Measurements from ENCODE around the gene PDGFA.

The PDGFA gene

GRCh38 chr7:481219-481930, 38.3 kb downstream of the PDGFA start:
- ChIA-PET POLR2A (no interaction called here), CTCF (interaction anchor here (1.4 kb wide), 1 partner anchor 9 kb away, joined by 3 read pairs; no protein-coding TSS in a partner anchor)
- no peak for DNase-seq (ENCODE audit: extremely low spot score)
- TF ChIP-seq CTCF (IDR thresholded peaks at IDR 0.05; ENCODE audit: control extremely low read depth, extremely low read depth, low read depth, missing control alignments): no peak

GRCh38 chr7:480531-481218, 39.0 kb downstream of the PDGFA start:
- DNase-seq (ENCODE audit: extremely low spot score): no peak
- CTCF ChIA-PET: interaction anchor here (1.4 kb wide), 1 partner anchor 8 kb away, joined by 3 read pairs; no protein-coding TSS in a partner anchor
- no peak for TF ChIP-seq CTCF (IDR thresholded peaks at IDR 0.05; ENCODE audit: control extremely low read depth, extremely low read depth, low read depth, missing control alignments)
- POLR2A ChIA-PET: interaction anchor here (0.6 kb wide), 1 partner anchor 470 kb away, joined by 4 read pairs; no protein-coding TSS in a partner anchor

- CTCF ChIA-PET: interaction anchor here (1.4 kb wide), 1 partner anchor 7 kb away, joined by 3 read pairs; no protein-coding TSS in a partner anchor
- POLR2A ChIA-PET: interaction anchor here (0.6 kb wide), 1 partner anchor 471 kb away, joined by 4 read pairs; no protein-coding TSS in a partner anchor
- no peak for DNase-seq (ENCODE audit: extremely low spot score)
- no peak for TF ChIP-seq CTCF (IDR thresholded peaks at IDR 0.05; ENCODE audit: control extremely low read depth, extremely low read depth, low read depth, missing control alignments)
Observed at GRCh38 chr7:479948-480499, 39.6 kb downstream of the PDGFA start.

- CTCF ChIA-PET: no interaction called here
- no peak for DNase-seq (ENCODE audit: extremely low spot score)
- POLR2A ChIA-PET: no interaction called here
- no peak for TF ChIP-seq CTCF (IDR thresholded peaks at IDR 0.05; ENCODE audit: control extremely low read depth, extremely low read depth, low read depth, missing control alignments)
Observed at GRCh38 chr7:479115-479947, 40.3 kb downstream of the PDGFA start.

GRCh38 chr7:477626-478220, 41.9 kb downstream of the PDGFA start:
- DNase-seq (ENCODE audit: extremely low spot score): no peak
- ChIA-PET POLR2A (no interaction called here), CTCF (no interaction called here)
- TF ChIP-seq CTCF (IDR thresholded peaks at IDR 0.05; ENCODE audit: control extremely low read depth, extremely low read depth, low read depth, missing control alignments): no peak

All from GM10248 (cell line).